Vein endothelial cell (primary cell): ENCODE data around the gene ZNF594. TPM values are rescaled to one million over a fixed set of nuclear protein-coding genes. Genes with fewer than 3 reads are reported as not detected.

Experiments used
- total RNA-seq: library from RNA; depleted of rRNA; stranded (reverse); fragments of >200 nt; gene quantifications from 2 replicates; pipeline ENCODE4 v1.2.3, GENCODE V29; 2012

Gene ZNF594
- total RNA-seq: 4.6 and 6.8 TPM in 2 replicates

GRCh38 chr17:5191541-5192417 is at the start of gene ZNF594:
Gene ZNF594, minus strand, starts transcription at chr17:5191868. Its CDS starts 7,612 bp downstream, at chr17:5184256.

GRCh38 chr17:5234645-5235576 is 43.2 kb upstream of the ZNF594 start, which contains the start of gene SCIMP:
Gene SCIMP, minus strand, starts transcription at chr17:5234860. Its CDS starts 105 bp downstream, at chr17:5234755.

Other genes starting within 250 kb of the ZNF594 start
- gene PFN1, start 243.3 kb downstream of the ZNF594 start, total RNA-seq: 506 and 560 TPM in 2 replicates
- 1.5 and 1.6 TPM in 2 replicates for gene ENO3, start 240.7 kb downstream of the ZNF594 start, total RNA-seq
- gene SPAG7, start 224.1 kb downstream of the ZNF594 start, total RNA-seq: 40.2 and 45.6 TPM in 2 replicates
- 8.2 and 10.0 TPM in 2 replicates for gene CAMTA2, start 204.2 kb downstream of the ZNF594 start, total RNA-seq
- 0.33 and 0.48 TPM in 2 replicates for gene INCA1, start 194.3 kb downstream of the ZNF594 start, total RNA-seq
- 116 and 123 TPM in 2 replicates for gene KIF1C, start 193.9 kb downstream of the ZNF594 start, total RNA-seq
- 0.33 TPM in 1 of 2 replicates, not detected in the other for gene SLC52A1, start 156.4 kb downstream of the ZNF594 start, total RNA-seq
- gene ZFP3, start 113.4 kb downstream of the ZNF594 start, total RNA-seq: 2.0 and 2.7 TPM in 2 replicates
- 5.3 and 6.5 TPM in 2 replicates for gene ZNF232, start 80.0 kb downstream of the ZNF594 start, total RNA-seq
- gene USP6, start 75.8 kb downstream of the ZNF594 start, total RNA-seq: not detected in 2 replicates
- gene SCIMP, start 43.0 kb upstream of the ZNF594 start, total RNA-seq: not detected in 2 replicates
- 41.7 and 44.1 TPM in 2 replicates for gene RABEP1, start 90.4 kb upstream of the ZNF594 start, total RNA-seq
- gene NUP88, start 227.8 kb upstream of the ZNF594 start, total RNA-seq: 93.7 and 99.0 TPM in 2 replicates
- gene RPAIN, start 228.3 kb upstream of the ZNF594 start, total RNA-seq: 41.4 and 56.2 TPM in 2 replicates
- 227 and 315 TPM in 2 replicates for gene C1QBP, start 247.3 kb upstream of the ZNF594 start, total RNA-seq